Esophagus squamous epithelium (tissue), 5 donors: ENCODE measurements around the gene ADD1. TPM values are rescaled to one million over a fixed set of nuclear protein-coding genes. Genes with fewer than 3 reads are reported as not detected.

Experiments
- DNase-seq: peaks from one replicate; lab custom pipeline; 2025; lab: John Stamatoyannopoulos, UW
- H3K27ac ChIP-seq, 4 donors: fragments of 200-600 bp; sonication (generic); one replicate each; pipeline ENCODE4 v1.5.1; 2016 to 2019; ENCODE audit warnings: mild to moderate bottlenecking in 1 of 4
- H3K27me3 ChIP-seq, 4 donors: fragments of 200-600 bp; sonication (generic); 1 replicate in 3 of 4; 2 replicates in 1 of 4; pipeline versions ENCODE4 v1.5.1 to v1.6.0; 2017 to 2021; ENCODE audit warnings: antibody characterized with exemption in 1 of 4
- H3K36me3 ChIP-seq, 3 donors: fragments of 200-600 bp; sonication (generic); one replicate each; pipeline ENCODE4 v1.5.1; 2016 to 2019
- H3K4me1 ChIP-seq, 3 donors: fragments of 200-600 bp; sonication (generic); one replicate each; pipeline ENCODE4 v1.5.1; 2017 to 2019
- H3K4me3 ChIP-seq, 4 donors: fragments of 200-600 bp; sonication (generic); 1 replicate in 3 of 4; 2 replicates in 1 of 4; pipeline ENCODE4 v1.5.1; 2016 to 2019; ENCODE audit warnings: mild to moderate bottlenecking in 2 of 4, moderate library complexity in 1 of 4
- H3K9me3 ChIP-seq, 3 donors: fragments of 200-600 bp; sonication (generic); one replicate each; pipeline ENCODE4 v1.5.1; 2016 to 2019
- CTCF ChIP-seq, 6 experiments: fragments of 450-650 bp in 4 of 6; fragments of 200-600 bp in 2 of 6; sonication (generic) in 2 of 6; IDR thresholded peaks; one replicate each; pipeline ENCODE4 v1.5.1; 2016 to 2019; ENCODE audit warnings: antibody characterized with exemption in 6 of 6, mild to moderate bottlenecking in 4 of 6, moderate library complexity in 4 of 6
- POLR2A ChIP-seq, 4 donors: fragments of 450-650 bp; IDR thresholded peaks; one replicate each; pipeline ENCODE4 v1.6.1; 2017; ENCODE audit warnings: antibody characterized with exemption in 4 of 4, mild to moderate bottlenecking in 4 of 4, moderate library complexity in 3 of 4
- WGBS, 2 donors: methylation state at CpG; one replicate each; pipeline ENCODE4 v1.1.5; 2018; 5-methylcytosine and 5-hydroxymethylcytosine counted together
- intact Hi-C: fragments of 100-400 bp; cut with DNase I; formaldehyde crosslinking; loops from one replicate; pipeline ENCODE4 v1.15.0; 2022
- total RNA-seq, 4 donors: library from RNA; depleted of rRNA; stranded (reverse); fragments of >200 nt; gene quantifications; one replicate each; pipeline ENCODE4 v1.1.0, GENCODE V29; 2016
- donor health status: DM: yes; HTN: yes; CAD: no.

ADD1 gene
- total RNA-seq, 4 donors from 2014 or later: 81.7 to 144 (median 103) TPM

GRCh38 chr4:2923141-2923551, 79.5 kb downstream of the ADD1 start:
- Histone ChIP-seq H3K4me1 (peaks cover 0 to 22% (median 12%) of the 10 kb centered on the region in 3 donors), H3K4me3 (no peak overlapping the region), H3K36me3 (peaks cover 12 to 98% (median 26%) of the 10 kb centered on the region in 3 donors), H3K9me3 (no peaks in the 10 kb centered on the region), H3K27ac (peak overlapping the region in 3 of 4 donors; percentile 27 to 36 (median 32)), H3K27me3 (no peaks in the 10 kb centered on the region)
- 62 to 82% methylated on average over 7 of the region's 10 CpGs for WGBS, 2 donors
- DNase-seq: no peak
- intact Hi-C loops: no loop called here
- TF ChIP-seq POLR2A (IDR thresholded peaks at IDR 0.05): no peak
- TF ChIP-seq CTCF (IDR thresholded peaks at IDR 0.05): no peak

DNA sequence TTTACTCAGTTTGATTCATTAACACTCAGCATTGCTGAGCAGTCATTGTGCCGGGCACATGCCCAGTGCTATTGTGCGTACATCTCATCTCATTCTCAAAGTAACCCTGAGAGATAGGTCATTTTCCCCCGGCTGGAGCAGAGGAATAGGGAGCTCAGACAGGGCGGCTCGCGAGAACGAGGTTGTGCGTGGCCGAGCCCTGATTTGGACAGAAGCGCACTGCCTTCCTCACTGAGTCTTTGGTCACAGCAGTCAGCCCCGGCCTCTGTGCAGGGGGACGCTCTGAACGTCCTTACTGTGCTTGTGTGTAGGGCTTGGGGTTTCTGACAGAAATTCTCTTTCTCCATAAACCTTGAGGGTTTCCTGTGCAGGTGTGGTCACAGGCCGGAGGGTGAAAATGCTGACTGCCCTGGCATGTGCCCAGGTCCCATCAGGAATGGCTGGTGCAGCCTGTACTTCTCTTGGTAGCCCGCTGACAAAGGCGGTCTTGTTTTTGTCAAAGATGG, 80.1 kb downstream of the ADD1 start:
- peak overlapping the region in 1 of 4 donors; percentile 27 for H3K27ac ChIP-seq
- H3K4me3 ChIP-seq: no peak overlapping the region
- 81 to 88% methylated on average over 12 to 16 of the region's 16 CpGs for WGBS, 2 donors
- TF ChIP-seq POLR2A (IDR thresholded peaks at IDR 0.05) (no peak), CTCF (IDR thresholded peaks at IDR 0.05) (no peak)
- intact Hi-C loops: no loop called here
- peaks cover 17 to 98% (median 32%) of the 10 kb centered on the region in 3 donors for H3K36me3 ChIP-seq
- no peak for DNase-seq
- no peaks in the 10 kb centered on the region for H3K27me3 ChIP-seq
- H3K4me1 ChIP-seq: peaks cover 0 to 22% (median 12%) of the 10 kb centered on the region in 3 donors
- H3K9me3 ChIP-seq: no peaks in the 10 kb centered on the region

DNA sequence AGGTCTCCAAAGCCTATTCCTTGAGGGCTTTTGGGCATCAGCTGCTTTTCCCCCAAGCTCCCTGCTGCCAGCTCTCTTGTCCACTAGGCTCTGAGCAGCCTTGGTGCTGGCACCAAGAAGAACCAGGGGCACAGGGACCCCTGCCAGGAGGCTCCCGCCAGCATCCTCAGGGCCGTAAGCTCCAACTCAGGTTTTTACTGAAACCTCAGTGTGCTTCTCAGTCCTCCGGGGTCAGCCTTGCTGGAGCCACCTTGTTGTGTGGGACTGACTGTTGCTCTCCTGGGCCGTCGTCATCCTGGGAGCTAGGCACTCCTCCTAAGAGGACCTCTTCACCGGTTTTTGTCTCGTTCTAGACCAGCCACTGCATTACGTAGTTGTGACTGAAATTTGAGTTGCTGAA, 80.6 kb downstream of the ADD1 start:
- Histone ChIP-seq H3K36me3 (peaks cover 19 to 98% (median 35%) of the 10 kb centered on the region in 3 donors), H3K4me3 (no peak overlapping the region), H3K4me1 (peaks cover 0 to 22% (median 12%) of the 10 kb centered on the region in 3 donors), H3K27me3 (no peaks in the 10 kb centered on the region), H3K27ac (no peak overlapping the region), H3K9me3 (no peaks in the 10 kb centered on the region)
- WGBS, 2 donors: 86 to 90% methylated on average over 6 to 7 of the region's 8 CpGs
- TF ChIP-seq POLR2A (IDR thresholded peaks at IDR 0.05) (no peak), CTCF (IDR thresholded peaks at IDR 0.05) (no peak)
- no peak for DNase-seq
- intact Hi-C loops: no loop called here

GRCh38 chr4:2924765-2925301, 81.2 kb downstream of the ADD1 start:
- H3K36me3 ChIP-seq: peaks cover 19 to 99% (median 35%) of the 10 kb centered on the region in 3 donors
- no peak overlapping the region for H3K27ac ChIP-seq
- DNase-seq: no peak

More at GRCh38 chr4:2924765-2925301, 81.2 kb downstream of the ADD1 start:
- intact Hi-C loops: no loop called here
- no peak for TF ChIP-seq POLR2A (IDR thresholded peaks at IDR 0.05)
- TF ChIP-seq CTCF (IDR thresholded peaks at IDR 0.05): no peak
- Histone ChIP-seq H3K4me1 (peaks cover 0 to 22% (median 12%) of the 10 kb centered on the region in 3 donors), H3K4me3 (no peak overlapping the region), H3K9me3 (no peaks in the 10 kb centered on the region), H3K27me3 (no peaks in the 10 kb centered on the region)
- WGBS, 2 donors: 49 to 81% methylated on average over 2 to 5 of the region's 7 CpGs
